GM18519 (cell line): ENCODE results near the gene PDK3.

ENCODE experiments used
- ATAC-seq: cut with Tn5 transposase; IDR thresholded peaks from one replicate; pipeline ENCODE4 v1.9.1; 2021; ENCODE audit warnings: mild to moderate bottlenecking, moderate library complexity; ENCODE audit not compliant: unreplicated experiment, low FRiP score

PDK3 gene

GRCh38 chrX:24464836-24465531 is at the start of gene PDK3:
PDK3 (plus strand) TSS chrX:24465286; CDS start chrX:24465456, 170 bp downstream.
- ATAC-seq = peak; percentile 96

GRCh38 chrX:24415921-24416320 is 49.2 kb upstream of the PDK3 start:
- ATAC-seq = no peak

- no peak for ATAC-seq
Measured at GRCh38 chrX:24423960-24424359, 41.1 kb upstream of the PDK3 start.

- no peak for ATAC-seq
Measured at GRCh38 chrX:24424948-24425347, 40.1 kb upstream of the PDK3 start.

GRCh38 chrX:24425806-24426205 is 39.3 kb upstream of the PDK3 start:
- ATAC-seq = no peak

- ATAC-seq = no peak
Measured at GRCh38 chrX:24426340-24426913, 38.7 kb upstream of the PDK3 start.

DNA sequence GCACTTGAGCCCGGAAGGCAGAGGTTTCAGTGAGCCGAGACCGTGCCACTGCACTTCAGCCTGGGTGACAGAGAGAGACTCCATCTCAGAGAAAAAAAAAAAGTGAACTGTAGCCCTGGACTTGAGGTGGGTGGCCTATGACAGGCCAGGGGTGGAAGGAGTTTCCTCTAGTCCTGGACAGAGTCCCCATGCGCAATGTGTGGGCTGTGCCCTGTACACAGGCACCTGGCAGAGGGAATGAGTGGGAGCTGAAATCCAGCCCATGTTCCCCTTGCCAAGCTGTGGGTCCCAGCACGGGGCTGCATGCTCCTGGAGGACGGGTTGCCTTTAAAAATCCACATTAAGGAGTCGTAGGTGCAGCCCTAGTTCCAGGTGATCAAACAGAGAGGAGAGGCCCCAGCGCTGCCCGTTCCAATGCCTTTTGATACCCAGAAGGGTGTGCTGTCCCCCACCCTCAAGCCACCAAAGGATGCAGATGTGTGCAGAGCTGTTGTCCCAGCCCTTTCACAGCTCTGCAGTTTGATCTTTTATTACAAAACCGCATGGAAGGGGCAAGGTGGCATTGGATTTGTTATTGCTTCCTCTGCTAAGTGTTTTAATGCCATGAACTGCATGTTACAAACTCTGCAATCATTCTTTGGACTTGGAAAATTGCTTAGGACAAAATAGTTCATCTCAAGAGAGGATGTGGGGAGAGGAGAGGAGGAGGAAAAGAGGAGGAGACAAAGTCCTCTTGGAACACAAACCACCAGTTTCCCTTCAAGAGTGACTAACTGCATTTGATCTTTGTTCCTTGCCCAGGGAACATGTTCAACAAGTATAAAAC is 38.0 kb upstream of the PDK3 start:
- ATAC-seq = no peak

- no peak for ATAC-seq
Measured at GRCh38 chrX:24427747-24428019, 37.4 kb upstream of the PDK3 start.

DNA sequence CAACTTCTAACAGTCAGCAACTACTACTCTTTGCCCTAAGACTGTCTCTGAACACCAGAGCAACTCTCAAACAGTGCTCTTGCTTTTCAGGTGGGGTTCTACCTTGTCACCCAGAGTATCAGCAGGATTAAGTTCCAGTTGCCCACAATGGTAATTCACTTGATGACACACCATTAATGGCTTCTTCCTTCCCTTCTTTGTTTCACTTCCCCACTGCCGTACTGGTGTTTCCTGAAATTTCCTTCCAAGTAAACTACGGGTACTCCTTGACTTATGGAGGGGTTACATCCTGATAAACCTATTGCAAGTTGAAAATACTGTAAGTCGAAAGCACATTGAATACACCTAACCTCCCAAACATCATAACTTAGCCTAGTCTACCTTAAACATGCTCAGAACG is 36.6 kb upstream of the PDK3 start:
- no peak for ATAC-seq

GRCh38 chrX:24435060-24435459 is 30.0 kb upstream of the PDK3 start:
- no peak for ATAC-seq

- no peak for ATAC-seq
Measured at GRCh38 chrX:24443918-24444317, 21.2 kb upstream of the PDK3 start.

DNA sequence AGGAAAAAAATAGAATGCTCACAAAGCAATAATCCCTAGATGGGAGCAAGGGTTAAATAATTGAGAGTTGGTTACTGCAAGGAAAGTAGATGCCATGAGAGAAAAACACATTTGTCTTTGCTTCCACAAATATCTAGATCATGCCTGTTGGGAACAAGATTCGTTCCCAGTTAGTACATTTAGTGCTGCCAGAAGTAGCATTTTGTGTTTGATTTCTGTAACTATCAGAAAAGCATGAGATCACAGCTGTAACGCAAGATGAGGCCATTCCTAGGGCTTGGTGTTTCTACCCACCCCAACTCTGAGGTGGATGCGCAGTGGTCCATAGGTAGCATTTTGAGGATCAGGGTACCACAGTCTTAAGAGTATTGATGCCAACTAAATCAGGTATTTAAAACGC is 20.4 kb upstream of the PDK3 start:
- ATAC-seq = no peak

DNA sequence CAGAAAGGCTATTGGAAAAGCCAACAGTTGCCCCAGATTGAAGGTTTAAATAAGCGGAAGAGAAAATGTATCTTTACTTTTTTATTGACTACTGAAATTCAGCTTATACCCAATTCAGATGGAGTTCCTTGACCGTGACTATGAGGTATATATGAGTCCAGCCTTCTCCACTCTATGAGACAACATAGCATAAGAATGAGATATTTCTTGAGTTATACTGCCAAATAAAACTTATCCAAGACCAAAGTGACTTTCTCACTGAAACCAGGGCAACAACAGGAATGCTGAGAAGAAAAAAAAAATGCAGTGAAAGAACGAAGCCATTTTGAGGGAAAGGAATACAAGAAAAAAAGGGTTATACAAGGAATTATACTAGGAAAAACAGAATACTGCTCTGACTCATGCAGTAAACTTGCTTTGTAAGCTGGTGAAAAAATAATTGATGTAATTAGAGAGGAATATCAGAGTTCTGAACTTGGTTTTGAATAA is 16.3 kb upstream of the PDK3 start:
- no peak for ATAC-seq

DNA sequence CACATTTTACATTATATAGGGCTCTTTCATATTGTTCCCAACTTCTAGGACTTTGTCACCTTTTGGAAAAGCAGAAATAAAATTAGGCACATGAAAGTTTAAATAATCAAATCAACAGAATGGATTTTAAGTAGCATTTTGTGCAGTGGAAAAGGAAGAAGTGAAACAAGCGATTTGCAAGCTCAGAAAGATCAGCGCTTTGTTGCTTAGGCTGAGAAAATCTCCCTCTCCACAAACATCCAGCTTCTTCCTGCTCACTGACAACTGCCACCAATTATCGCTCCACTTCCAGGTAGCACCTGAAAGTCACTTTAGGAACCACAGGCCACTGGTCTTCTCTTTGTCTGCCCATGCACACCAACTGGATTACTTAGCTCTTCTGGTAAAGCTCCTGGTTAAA is 2.0 kb upstream of the PDK3 start:
- ATAC-seq = no peak

GRCh38 chrX:24464498-24464835 is 619 bp upstream of the PDK3 start:
- no peak for ATAC-seq

- no peak for ATAC-seq
Measured at GRCh38 chrX:24465532-24465865, 413 bp downstream of the PDK3 start.

- no peak for ATAC-seq
Measured at GRCh38 chrX:24466025-24466424, 939 bp downstream of the PDK3 start.

DNA sequence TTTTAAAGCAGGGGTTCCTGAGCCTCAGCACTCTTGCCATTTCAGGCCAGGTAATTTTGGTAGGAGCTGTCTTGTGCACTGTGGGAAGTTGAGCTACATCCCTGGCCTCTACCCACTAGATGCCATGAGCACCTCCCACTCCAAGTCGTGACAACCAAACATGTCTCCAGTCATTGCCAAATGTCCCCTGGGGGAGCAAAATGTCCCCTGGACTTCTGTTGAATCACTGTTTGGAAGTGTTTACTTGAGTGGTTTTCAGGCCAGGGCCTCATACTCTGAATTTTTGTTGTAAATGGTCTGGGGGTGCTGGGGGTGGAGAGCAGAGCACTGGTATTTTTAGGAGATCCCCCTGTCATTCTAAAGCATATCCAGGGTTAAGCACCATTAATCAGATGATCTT is 3.2 kb downstream of the PDK3 start:
- ATAC-seq = no peak

- ATAC-seq = no peak
Measured at GRCh38 chrX:24471808-24472207, 6.7 kb downstream of the PDK3 start.

DNA sequence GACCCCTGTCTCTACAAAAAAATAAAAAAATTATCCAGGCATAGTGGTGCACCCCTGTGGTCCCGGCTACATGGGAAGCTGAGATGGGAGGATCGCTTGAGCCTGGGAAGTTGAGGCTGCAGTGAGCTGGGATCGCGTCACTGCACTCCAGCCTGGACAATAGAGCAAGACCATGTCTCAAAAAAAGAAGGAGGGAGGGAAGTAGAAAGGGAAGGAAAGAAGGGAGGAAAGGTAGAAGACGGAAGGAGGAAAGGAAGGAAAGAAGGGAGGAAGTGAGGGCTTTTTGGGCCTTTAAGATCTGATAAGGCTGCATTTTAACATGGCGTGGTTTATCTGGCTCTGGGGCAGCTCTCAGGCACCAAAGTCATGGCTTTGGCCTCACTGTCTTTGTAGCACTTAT is 10.4 kb downstream of the PDK3 start:
- ATAC-seq = no peak

GRCh38 chrX:24478509-24478908 is 13.4 kb downstream of the PDK3 start:
- ATAC-seq = no peak

DNA sequence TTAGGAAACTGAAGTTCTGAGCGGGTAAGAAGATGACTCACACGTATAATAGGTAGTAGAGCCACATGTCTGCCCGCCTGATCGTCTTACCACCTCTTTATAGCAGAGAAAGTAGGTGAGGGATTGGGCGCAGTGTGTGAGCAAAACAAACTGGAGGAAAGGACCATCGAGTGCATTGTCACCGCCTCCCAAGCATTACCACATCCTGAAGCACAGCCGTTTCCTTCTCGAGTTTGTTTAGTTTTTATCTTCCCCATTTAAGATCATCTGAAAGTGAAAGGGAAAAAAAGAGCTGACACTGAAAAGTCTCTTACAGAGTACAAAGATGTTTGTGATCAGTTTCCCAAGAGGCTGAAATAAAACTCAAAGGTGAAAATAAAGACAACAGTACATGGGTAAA is 14.8 kb downstream of the PDK3 start:
- peak; percentile 87 for ATAC-seq
